Psoas muscle (tissue), 8 donors: ENCODE measurements around the gene GOT1. TPM values are rescaled to one million over a fixed set of nuclear protein-coding genes. Genes with fewer than 3 reads are reported as not detected.

Source experiments
- ATAC-seq, 4 donors: fragments of 200-7000 bp; cut with Tn5 transposase; one replicate each; pipeline ENCODE4 v1.9.1; 2020; ENCODE audit warnings: moderate library complexity in 3 of 4, mild to moderate bottlenecking in 2 of 4
- DNase-seq, 2 donors: peaks; one replicate each; pipeline ENCODE4 v3.0.0-alpha.2; 2020
- H3K27ac ChIP-seq: fragments of 200-600 bp; one replicate; pipeline ENCODE4 v1.8.0; 2022
- H3K27me3 ChIP-seq, 3 donors: fragments of 200-600 bp in 1 of 3; one replicate each; pipeline versions ENCODE4 v1.6.1 to v1.8.0; 2013 to 2022; ENCODE audit warnings: low read length in 2 of 3, mild to moderate bottlenecking in 2 of 3, moderate library complexity in 1 of 3; ENCODE audit not compliant: insufficient read depth in 3 of 3
- H3K36me3 ChIP-seq, 2 donors: fragments of 200-600 bp in 1 of 2; one replicate each; pipeline versions ENCODE4 v1.6.1 to v1.8.0; 2013 to 2022; ENCODE audit warnings: low read depth in 1 of 2, mild to moderate bottlenecking in 1 of 2, moderate library complexity in 1 of 2; ENCODE audit not compliant: insufficient read depth in 1 of 2
- H3K4me1 ChIP-seq: fragments of 200-600 bp; one replicate; pipeline ENCODE4 v1.8.0; 2022
- H3K4me3 ChIP-seq: fragments of 200-600 bp; one replicate; pipeline ENCODE4 v1.8.0; 2022; ENCODE audit warnings: mild to moderate bottlenecking
- H3K9me3 ChIP-seq: fragments of 200-600 bp; one replicate; pipeline ENCODE4 v1.8.0; 2022
- WGBS, 3 donors: extraction: QIAGEN DNeasy Blood & Tissue Kit; methylation state at CpG; one replicate each; pipeline versions ENCODE4 v1.1.6 to v1.1.7; 2013; 5-methylcytosine and 5-hydroxymethylcytosine counted together
- intact Hi-C, 2 donors: fragments of 100-400 bp; cut with DNase I; formaldehyde crosslinking; loops; one replicate each; pipeline versions ENCODE4 v1.11.0 to v1.14.2; 2022
- polyA plus RNA-seq, 3 donors: library from polyadenylated mRNA; stranded (reverse); fragments of 200-250 nt; gene quantifications; one replicate each; pipeline ENCODE4 v1.2.3, GENCODE V29; 2013
- total RNA-seq, 4 donors: library from RNA; stranded (reverse); fragmentation: NEBNext Ultra II Directional in 2 of 4; extraction: Animal tissue kit (Norgen Biotek cat#: 25700) in 2 of 4; gene quantifications; one replicate each; pipeline versions ENCODE4 v1.2.1 to v1.2.4, GENCODE V29; 2021 to 2023
- TF ChIP-seq, protein P1 (sequence below): fragments of 200-600 bp; IDR thresholded peaks from one replicate; pipeline ENCODE4 v1.8.0; 2022; ENCODE audit warnings: antibody characterized with exemption
- donor health status: healthy with polysubstance abuse.
- donor health status: DM: no; HTN: no; CAD: no; lungs with moderate emphysema.
- donor health status: Bipolar disorder and iron deficiency.
- donor health status: healthy.
- donor health status: DM: yes; HTN: yes; CAD: no.
- donor health status: DM: no; HTN: no; CAD: no.
- donor health status: DM: no; HTN: no; CAD: no.
- donor health status: DM: yes; HTN: yes; CAD: no.

The GOT1 gene
- total and polyA plus RNA-seq, 7 donors = 87.7 to 381 (median 208) TPM

GRCh38 chr10:99429517-99430095 lies 818 bp downstream of the GOT1 start:
- H3K9me3 ChIP-seq = no peaks in the 10 kb centered on the region
- intact Hi-C loops = loop anchor here in 1 of 2 donors (5.0 kb wide), 1 partner anchor 37 kb away; no protein-coding TSS in a partner anchor
- H3K36me3 ChIP-seq = peaks cover 8 to 22% of the 10 kb centered on the region in 2 donors
- ATAC-seq (no peak), DNase-seq (no peak)
- TF ChIP-seq, protein P1, sequence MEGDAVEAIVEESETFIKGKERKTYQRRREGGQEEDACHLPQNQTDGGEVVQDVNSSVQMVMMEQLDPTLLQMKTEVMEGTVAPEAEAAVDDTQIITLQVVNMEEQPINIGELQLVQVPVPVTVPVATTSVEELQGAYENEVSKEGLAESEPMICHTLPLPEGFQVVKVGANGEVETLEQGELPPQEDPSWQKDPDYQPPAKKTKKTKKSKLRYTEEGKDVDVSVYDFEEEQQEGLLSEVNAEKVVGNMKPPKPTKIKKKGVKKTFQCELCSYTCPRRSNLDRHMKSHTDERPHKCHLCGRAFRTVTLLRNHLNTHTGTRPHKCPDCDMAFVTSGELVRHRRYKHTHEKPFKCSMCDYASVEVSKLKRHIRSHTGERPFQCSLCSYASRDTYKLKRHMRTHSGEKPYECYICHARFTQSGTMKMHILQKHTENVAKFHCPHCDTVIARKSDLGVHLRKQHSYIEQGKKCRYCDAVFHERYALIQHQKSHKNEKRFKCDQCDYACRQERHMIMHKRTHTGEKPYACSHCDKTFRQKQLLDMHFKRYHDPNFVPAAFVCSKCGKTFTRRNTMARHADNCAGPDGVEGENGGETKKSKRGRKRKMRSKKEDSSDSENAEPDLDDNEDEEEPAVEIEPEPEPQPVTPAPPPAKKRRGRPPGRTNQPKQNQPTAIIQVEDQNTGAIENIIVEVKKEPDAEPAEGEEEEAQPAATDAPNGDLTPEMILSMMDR = no peak
- no peaks in the 10 kb centered on the region for H3K27me3 ChIP-seq
- peaks cover 61% of the 10 kb centered on the region for H3K4me1 ChIP-seq
- WGBS, 3 donors = 12 to 17% (median 14%) methylated on average over 6 of the region's 6 CpGs
- H3K4me3 ChIP-seq = peak overlapping the region; percentile 94
- peak overlapping the region; percentile 85 for H3K27ac ChIP-seq

DNA sequence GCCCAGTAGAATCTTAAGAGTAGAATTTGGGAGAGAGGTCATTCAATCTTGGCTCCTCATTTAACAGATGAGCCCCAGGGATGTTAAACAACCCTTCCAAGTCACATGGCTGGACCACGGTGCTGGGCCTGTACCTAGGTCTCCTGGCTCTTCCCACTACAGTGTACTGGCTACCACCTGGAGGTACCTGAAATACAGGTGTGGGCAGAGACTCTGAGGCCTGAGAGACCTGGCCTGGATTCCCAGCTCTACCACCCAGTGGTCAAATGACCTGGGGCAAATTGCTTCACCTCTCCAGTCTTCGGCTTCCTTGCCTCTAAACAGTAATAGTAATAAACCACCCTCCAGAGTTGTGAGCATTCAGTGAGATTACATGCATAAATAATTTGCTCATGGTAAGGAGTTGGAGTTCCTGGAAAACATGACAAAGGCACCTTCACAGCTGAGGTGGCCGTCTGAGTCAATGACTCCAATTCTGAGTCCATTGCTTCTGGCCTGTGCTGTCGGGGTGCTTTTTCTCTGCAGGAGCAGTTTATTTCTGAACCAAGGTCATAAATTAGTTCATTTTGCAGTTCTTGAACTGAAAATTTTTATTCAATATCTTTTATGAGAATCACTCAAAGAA lies 2.7 kb downstream of the GOT1 start:
- WGBS, 3 donors = 48 to 55% (median 53%) methylated on average over 4 of the region's 4 CpGs
- intact Hi-C loops = no loop called here
- H3K9me3 ChIP-seq = no peaks in the 10 kb centered on the region
- H3K4me1 ChIP-seq = peaks cover 54% of the 10 kb centered on the region
- ATAC-seq (no peak), DNase-seq (no peak)
- peak overlapping the region; percentile 85 for H3K27ac ChIP-seq
- no peaks in the 10 kb centered on the region for H3K27me3 ChIP-seq
- TF ChIP-seq, protein P1 = no peak
- peaks cover 10 to 13% of the 10 kb centered on the region in 2 donors for H3K36me3 ChIP-seq
- H3K4me3 ChIP-seq = no peak overlapping the region

GRCh38 chr10:99426689-99427088 lies 3.7 kb downstream of the GOT1 start:
- peaks cover 54% of the 10 kb centered on the region for H3K4me1 ChIP-seq
- intact Hi-C loops = no loop called here
- no peaks in the 10 kb centered on the region for H3K27me3 ChIP-seq
- no peak overlapping the region for H3K4me3 ChIP-seq
- no peak for DNase-seq
- WGBS, 3 donors = 21 to 38% (median 25%) methylated on average over 3 of the region's 3 CpGs
- no peak for ATAC-seq
- no peaks in the 10 kb centered on the region for H3K9me3 ChIP-seq
- peaks cover 13% of the 10 kb centered on the region in 2 donors for H3K36me3 ChIP-seq
- TF ChIP-seq, protein P1 = no peak
- H3K27ac ChIP-seq = peak overlapping the region; percentile 67

GRCh38 chr10:99425204-99425603 lies 5.2 kb downstream of the GOT1 start:
- TF ChIP-seq, protein P1 = no peak
- intact Hi-C loops = no loop called here
- no peak overlapping the region for H3K4me3 ChIP-seq
- H3K27ac ChIP-seq = peak overlapping the region; percentile 67
- no peak for DNase-seq
- H3K36me3 ChIP-seq = peaks cover 18 to 21% of the 10 kb centered on the region in 2 donors
- no peaks in the 10 kb centered on the region for H3K27me3 ChIP-seq
- no peaks in the 10 kb centered on the region for H3K9me3 ChIP-seq
- H3K4me1 ChIP-seq = peaks cover 54% of the 10 kb centered on the region
- ATAC-seq = peak; percentile 36 to 70 (median 65)
- 76 to 92% (median 89%) methylated on average over 1 of the region's 1 CpG for WGBS, 3 donors
